GM12892 (cell line): ENCODE results near the gene VIL1.

Experiments
- POLR2A ChIP-seq: IDR thresholded peaks from 2 replicates; pipeline ENCODE4 v1.6.1; 2011; ENCODE audit warnings: low read depth, low read length, control low read depth
- POLR2AphosphoS5 ChIP-seq: IDR thresholded peaks from 2 replicates; pipeline ENCODE4 v1.6.1; 2011; ENCODE audit warnings: low read depth, low read length, control low read depth
- TAF1 ChIP-seq: IDR thresholded peaks from 2 replicates; pipeline ENCODE4 v1.6.1; 2011; ENCODE audit warnings: low read depth, mild to moderate bottlenecking, control low read depth, low read length, borderline replicate concordance

DNA sequence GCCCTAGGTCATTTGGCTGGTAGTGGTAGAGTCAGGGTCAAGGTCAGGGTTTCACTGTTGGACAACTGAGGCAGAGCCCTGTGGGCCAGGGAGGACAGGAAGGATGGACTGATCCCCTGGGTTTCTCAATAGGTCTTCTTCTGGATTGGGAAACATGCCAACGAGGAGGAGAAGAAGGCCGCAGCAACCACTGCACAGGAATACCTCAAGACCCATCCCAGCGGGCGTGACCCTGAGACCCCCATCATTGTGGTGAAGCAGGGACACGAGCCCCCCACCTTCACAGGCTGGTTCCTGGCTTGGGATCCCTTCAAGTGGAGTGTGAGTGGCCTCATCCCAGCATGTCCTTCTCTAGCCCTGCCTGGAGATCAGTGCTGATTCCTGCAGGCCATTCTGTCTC lies 18.1 kb downstream of the VIL1 start:
- TF ChIP-seq POLR2AphosphoS5 (no peak), POLR2A (no peak), TAF1 (no peak)
